Caco-2 (cell line): ENCODE data around the gene MEOX1. TPM values are rescaled to one million over a fixed set of nuclear protein-coding genes. Genes with fewer than 3 reads are reported as not detected.

ENCODE experiments used
- BruUV-seq: library from RNA; stranded (reverse); fragments of 400-500 nt; replicated peaks from 2 replicates; lab custom pipeline; 2021; lab: Mats Ljungman, UMichigan
- CTCF ChIA-PET: fragments of 300-600 bp; sonication (Branson Sonifier 250); formaldehyde crosslinking; loops from one replicate; lab custom pipeline; 2022; ENCODE audit warnings: antibody characterized with exemption; lab: Charles Lee
- POLR2A ChIA-PET: fragments of 300-600 bp; sonication (Branson Sonifier 250); formaldehyde crosslinking; loops from one replicate; lab custom pipeline; 2022; ENCODE audit warnings: antibody characterized with exemption; lab: Charles Lee
- DNase-seq, 2 experiments: peaks; one replicate each; pipeline versions ENCODE4 v3.0.0 to v3.0.0-alpha.2; 2020 to 2022
- H3K27me3 ChIP-seq: replicated peaks from 2 replicates; pipeline ENCODE4 v1.6.0; 2011; ENCODE audit warnings: low read length; ENCODE audit not compliant: control insufficient read depth, insufficient read depth
- H3K36me3 ChIP-seq: 2 replicates; pipeline ENCODE4 v1.5.1; 2011; ENCODE audit warnings: low read length; ENCODE audit not compliant: control insufficient read depth, insufficient read depth
- H3K4me1 ChIP-seq: fragments of 250-450 bp; sonication (Bioruptor Pico); 2 replicates; pipeline ENCODE4 v1.5.1; 2020; ENCODE audit warnings: mild to moderate bottlenecking
- H3K4me3 ChIP-seq: 2 replicates; pipeline ENCODE4 v1.5.1; 2011; ENCODE audit warnings: low read depth, mild to moderate bottlenecking, control low read depth, low read length
- H3K9me3 ChIP-seq: fragments of 250-450 bp; sonication (Bioruptor Pico); 2 replicates; pipeline ENCODE4 v1.5.1; 2020; ENCODE audit warnings: mild to moderate bottlenecking, moderate library complexity
- H3K27ac Mint-ChIP-seq: one replicate; pipeline ENCODE4 v1.8.0; 2022; ENCODE audit warnings: mixed read lengths; ENCODE audit not compliant: unreplicated experiment
- H3K27me3 Mint-ChIP-seq: one replicate; pipeline ENCODE4 v1.8.0; 2022; ENCODE audit warnings: mixed read lengths; ENCODE audit not compliant: insufficient read depth, unreplicated experiment
- H3K36me3 Mint-ChIP-seq: one replicate; pipeline ENCODE4 v1.8.0; 2022; ENCODE audit warnings: mild to moderate bottlenecking, mixed read lengths; ENCODE audit not compliant: insufficient read depth, unreplicated experiment
- H3K4me1 Mint-ChIP-seq: one replicate; pipeline ENCODE4 v1.8.0; 2022; ENCODE audit warnings: low read depth, mixed read lengths; ENCODE audit not compliant: unreplicated experiment
- H3K4me3 Mint-ChIP-seq: one replicate; pipeline ENCODE4 v1.8.0; 2022; ENCODE audit warnings: mild to moderate bottlenecking, moderate library complexity, mixed read lengths; ENCODE audit not compliant: unreplicated experiment
- H3K9me3 Mint-ChIP-seq: one replicate; pipeline ENCODE4 v1.8.0; 2022; ENCODE audit warnings: mixed read lengths; ENCODE audit not compliant: unreplicated experiment
- CTCF ChIP-seq, 2 experiments: fragments of 200-600 bp in 1 of 2; IDR thresholded peaks; 1 replicate in 1 of 2; 2 replicates in 1 of 2; pipeline versions ENCODE4 v1.5.1 to v1.8.0; 2011 to 2022; ENCODE audit warnings: antibody characterized with exemption in 1 of 2, control low read depth in 1 of 2, inconsistent platforms in 1 of 2, low read depth in 1 of 2, low read length in 1 of 2, mild to moderate bottlenecking in 1 of 2, moderate library complexity in 1 of 2; ENCODE audit not compliant: insufficient read depth in 1 of 2, severe bottlenecking in 1 of 2, unreplicated experiment in 1 of 2
- intact Hi-C: fragments of 100-400 bp; cut with micrococcal nuclease; formaldehyde crosslinking; loops from one replicate; pipeline ENCODE4 v1.10.0; 2022; ENCODE audit not compliant: unreplicated experiment
- total RNA-seq: library from RNA; stranded (reverse); gene quantifications from 2 replicates; pipeline ENCODE4 v1.2.3, GENCODE V29; 2022

The MEOX1 gene
- total RNA-seq, 1 experiment from 2014 or later: 1.7 TPM

- Mint-ChIP-seq H3K4me3 (no peak overlapping the region), H3K36me3 (no peaks in the 10 kb centered on the region), H3K9me3 (no peaks in the 10 kb centered on the region), H3K4me1 (no peaks in the 10 kb centered on the region), H3K27me3 (no peaks in the 10 kb centered on the region), H3K27ac (no peak overlapping the region)
- CTCF ChIA-PET: interaction anchor here (0.6 to 1.1 kb wide), 5 partner anchors 11 to 219 kb away, joined by 3 to 6 read pairs (median 3); partner anchors contain the start of gene DHX8
- TF ChIP-seq CTCF (IDR thresholded peaks at IDR 0.05; ENCODE audit: insufficient read depth in 1 of 2, low read depth in 1 of 2, low read length in 1 of 2, severe bottlenecking in 1 of 2, unreplicated experiment in 1 of 2): no peak
- no TSS peak for BruUV-seq
- DNase-seq: peak; percentile 50 to 63
- Histone ChIP-seq H3K4me1 (no peaks in the 10 kb centered on the region), H3K9me3 (no peaks in the 10 kb centered on the region), H3K4me3 (no peak overlapping the region), H3K27me3 (no peaks in the 10 kb centered on the region), H3K36me3 (no peaks in the 10 kb centered on the region)
- intact Hi-C loops: no loop called here
- POLR2A ChIA-PET: no interaction called here
These were observed 40.9 kb upstream of the MEOX1 start for GRCh38 chr17:43702637-43703036.

- Histone ChIP-seq H3K9me3 (no peaks in the 10 kb centered on the region), H3K4me3 (no peak overlapping the region), H3K4me1 (no peaks in the 10 kb centered on the region), H3K36me3 (no peaks in the 10 kb centered on the region), H3K27me3 (no peaks in the 10 kb centered on the region)
- no peak for TF ChIP-seq CTCF (IDR thresholded peaks at IDR 0.05; ENCODE audit: insufficient read depth in 1 of 2, low read depth in 1 of 2, low read length in 1 of 2, severe bottlenecking in 1 of 2, unreplicated experiment in 1 of 2)
- no TSS peak for BruUV-seq
- Mint-ChIP-seq H3K9me3 (no peaks in the 10 kb centered on the region), H3K4me1 (no peaks in the 10 kb centered on the region), H3K36me3 (no peaks in the 10 kb centered on the region), H3K4me3 (no peak overlapping the region), H3K27me3 (no peaks in the 10 kb centered on the region), H3K27ac (no peak overlapping the region)
- intact Hi-C loops: no loop called here
- ChIA-PET POLR2A (interaction anchor here (0.7 kb wide), 1 partner anchor 77 kb away, joined by 3 read pairs; no protein-coding TSS in a partner anchor), CTCF (interaction anchor here (1.5 kb wide), 1 partner anchor 59 kb away, joined by 4 read pairs; no protein-coding TSS in a partner anchor)
- DNase-seq: no peak
These were observed 39.6 kb upstream of the MEOX1 start for GRCh38 chr17:43701318-43701743.

GRCh38 chr17:43699438-43699756, 37.7 kb upstream of the MEOX1 start:
- Mint-ChIP-seq H3K4me3 (no peak overlapping the region), H3K9me3 (no peaks in the 10 kb centered on the region), H3K36me3 (no peaks in the 10 kb centered on the region), H3K4me1 (peaks cover 3% of the 10 kb centered on the region), H3K27me3 (no peaks in the 10 kb centered on the region), H3K27ac (no peak overlapping the region)
- Histone ChIP-seq H3K4me3 (no peak overlapping the region), H3K36me3 (no peaks in the 10 kb centered on the region), H3K9me3 (no peaks in the 10 kb centered on the region), H3K27me3 (no peaks in the 10 kb centered on the region), H3K4me1 (no peaks in the 10 kb centered on the region)
- intact Hi-C loops: no loop called here
- no peak for TF ChIP-seq CTCF (IDR thresholded peaks at IDR 0.05; ENCODE audit: insufficient read depth in 1 of 2, low read depth in 1 of 2, low read length in 1 of 2, severe bottlenecking in 1 of 2, unreplicated experiment in 1 of 2)
- ChIA-PET CTCF (interaction anchor here (0.5 kb wide), 1 partner anchor 126 kb away, joined by 4 read pairs; no protein-coding TSS in a partner anchor), POLR2A (no interaction called here)
- BruUV-seq: no TSS peak
- no peak for DNase-seq
